Measurements from ENCODE around the gene PDE8B. TPM values are rescaled to one million over a fixed set of nuclear protein-coding genes. Genes with fewer than 3 reads are reported as not detected.

The PDE8B gene
- total RNA-seq, 1 experiment from 2014 or later: not detected

- intact Hi-C loops (cut with micrococcal nuclease): loop anchor here (1.0 to 10.0 kb wide), 2 partner anchors 95 to 374 kb away; no protein-coding TSS in a partner anchor
- H3K36me3 ChIP-seq (ENCODE audit: low read depth, low read length): no peaks in the 10 kb centered on the region
- ATAC-seq (peak; percentile 40; the same call in 1 of the 2 replicates), DNase-seq (peak; percentile 50)
- H3K9me2 ChIP-seq (replicated peaks; ENCODE audit: low read length): no peaks in the 10 kb centered on the region
- POLR2A ChIA-PET (ENCODE audit: unreplicated experiment): interaction anchor here (0.7 kb wide), 1 partner anchor 142 kb away, joined by 3 read pairs; no protein-coding TSS in a partner anchor
- no peaks in the 10 kb centered on the region for H3F3A ChIP-seq (ENCODE audit: low read length, unreplicated experiment)
- no peak overlapping the region for H3K9ac ChIP-seq (ENCODE audit: low read length)
- H3K4me2 ChIP-seq (ENCODE audit: low read length): no peak overlapping the region
- H3K79me2 ChIP-seq (ENCODE audit: low read length): no peaks in the 10 kb centered on the region
- H3K9me3 ChIP-seq (ENCODE audit: low read length): no peaks in the 10 kb centered on the region
- no TSS peak for BruUV-seq (replicated peaks)
- CTCF ChIA-PET: interaction anchor here (0.7 kb wide), 1 partner anchor 20 kb away, joined by 6 read pairs; no protein-coding TSS in a partner anchor
- H3K27ac ChIP-seq (ENCODE audit: low read length): no peak overlapping the region
- peaks cover 4% of the 10 kb centered on the region; the same call in 1 of the 2 replicates for H3K27me3 ChIP-seq (ENCODE audit: low read length)
- TF ChIP-seq EZH2phosphoT487 (IDR thresholded peaks at IDR 0.05; ENCODE audit: borderline replicate concordance, low read length) (no peak), CTCF (conservative IDR thresholded peaks at IDR 0.05; ENCODE audit: low read depth, low read length) (peak; percentile 66), EZH2 (IDR thresholded peaks at IDR 0.05; ENCODE audit: low read length, unreplicated experiment) (no peak)
- H4K20me1 ChIP-seq (ENCODE audit: low read length): no peaks in the 10 kb centered on the region
- no peak overlapping the region for H2AFZ ChIP-seq (ENCODE audit: low read length)
- H3K4me3 ChIP-seq (ENCODE audit: low read length): no peak overlapping the region
- H3K4me1 ChIP-seq (ENCODE audit: insufficient read depth, low read length): no peaks in the 10 kb centered on the region
Measured at GRCh38 chr5:77239126-77239741, 28.8 kb downstream of the PDE8B start.

GRCh38 chr5:77241444-77241843 lies 31.0 kb downstream of the PDE8B start:
- Histone ChIP-seq H2AFZ (ENCODE audit: low read length) (no peak overlapping the region), H3F3A (ENCODE audit: low read length, unreplicated experiment) (no peaks in the 10 kb centered on the region), H4K20me1 (ENCODE audit: low read length) (no peaks in the 10 kb centered on the region), H3K27ac (ENCODE audit: low read length) (no peak overlapping the region), H3K4me1 (ENCODE audit: insufficient read depth, low read length) (no peaks in the 10 kb centered on the region), H3K4me3 (ENCODE audit: low read length) (no peak overlapping the region), H3K79me2 (ENCODE audit: low read length) (no peaks in the 10 kb centered on the region), H3K36me3 (ENCODE audit: low read depth, low read length) (no peaks in the 10 kb centered on the region), H3K4me2 (ENCODE audit: low read length) (no peak overlapping the region), H3K27me3 (ENCODE audit: low read length) (peaks cover 4% of the 10 kb centered on the region; the same call in 1 of the 2 replicates), H3K9me3 (ENCODE audit: low read length) (no peaks in the 10 kb centered on the region), H3K9ac (ENCODE audit: low read length) (no peak overlapping the region), H3K9me2 (replicated peaks; ENCODE audit: low read length) (no peaks in the 10 kb centered on the region)
- TF ChIP-seq EZH2 (IDR thresholded peaks at IDR 0.05; ENCODE audit: low read length, unreplicated experiment): no peak
- TF ChIP-seq EZH2phosphoT487 (IDR thresholded peaks at IDR 0.05; ENCODE audit: borderline replicate concordance, low read length): no peak
- no peak for TF ChIP-seq CTCF (conservative IDR thresholded peaks at IDR 0.05; ENCODE audit: low read depth, low read length)
- ChIA-PET CTCF (no interaction called here), POLR2A (ENCODE audit: unreplicated experiment) (no interaction called here)
- ATAC-seq: no peak
- intact Hi-C loops (cut with micrococcal nuclease): no loop called here
- DNase-seq: no peak
- no TSS peak for BruUV-seq (replicated peaks)

DNA sequence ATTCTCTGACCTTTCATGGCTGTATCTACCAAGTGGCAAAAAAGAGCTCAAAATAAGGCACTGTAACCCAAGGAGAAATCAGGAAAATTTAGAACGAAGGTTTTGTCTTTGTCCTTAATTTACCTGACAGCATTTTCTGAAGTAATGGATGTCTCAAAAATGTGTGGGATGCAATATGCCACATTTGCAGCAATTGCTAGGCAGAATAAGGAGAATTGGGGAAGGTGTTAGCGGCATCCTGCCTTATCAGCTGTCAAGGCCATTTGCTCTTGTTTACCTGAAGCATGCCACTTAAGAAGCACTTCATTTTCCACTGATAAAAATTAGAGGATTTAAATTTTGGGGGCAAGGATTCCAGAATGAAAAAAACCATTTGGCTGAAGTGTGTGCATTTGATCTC lies 39.0 kb downstream of the PDE8B start:
- TF ChIP-seq EZH2phosphoT487 (IDR thresholded peaks at IDR 0.05; ENCODE audit: borderline replicate concordance, low read length) (no peak), CTCF (conservative IDR thresholded peaks at IDR 0.05; ENCODE audit: low read depth, low read length) (no peak), EZH2 (IDR thresholded peaks at IDR 0.05; ENCODE audit: low read length, unreplicated experiment) (no peak)
- no peaks in the 10 kb centered on the region for H3K36me3 ChIP-seq (ENCODE audit: low read depth, low read length)
- ATAC-seq: no peak
- H3K4me1 ChIP-seq (ENCODE audit: insufficient read depth, low read length): no peaks in the 10 kb centered on the region
- ChIA-PET CTCF (no interaction called here), POLR2A (ENCODE audit: unreplicated experiment) (no interaction called here)
- H3K9me3 ChIP-seq (ENCODE audit: low read length): no peaks in the 10 kb centered on the region
- no peak for DNase-seq
- H3K27ac ChIP-seq (ENCODE audit: low read length): no peak overlapping the region
- peaks cover 10% of the 10 kb centered on the region; the same call in 1 of the 2 replicates for H3K27me3 ChIP-seq (ENCODE audit: low read length)
- no peak overlapping the region for H3K4me2 ChIP-seq (ENCODE audit: low read length)
- H3K9me2 ChIP-seq (replicated peaks; ENCODE audit: low read length): no peaks in the 10 kb centered on the region
- no TSS peak for BruUV-seq (replicated peaks)
- intact Hi-C loops (cut with micrococcal nuclease): no loop called here
- H4K20me1 ChIP-seq (ENCODE audit: low read length): no peaks in the 10 kb centered on the region
- no peak overlapping the region for H3K4me3 ChIP-seq (ENCODE audit: low read length)
- no peaks in the 10 kb centered on the region for H3F3A ChIP-seq (ENCODE audit: low read length, unreplicated experiment)
- no peak overlapping the region for H2AFZ ChIP-seq (ENCODE audit: low read length)
- H3K79me2 ChIP-seq (ENCODE audit: low read length): no peaks in the 10 kb centered on the region
- no peak overlapping the region for H3K9ac ChIP-seq (ENCODE audit: low read length)
